ENCODE results near the gene FBL. TPM values are rescaled to one million over a fixed set of nuclear protein-coding genes. Genes with fewer than 3 reads are reported as not detected.

Gene FBL
- total RNA-seq, 4 donors from 2014 or later = 80.9 to 118 (median 91.1) TPM

DNA sequence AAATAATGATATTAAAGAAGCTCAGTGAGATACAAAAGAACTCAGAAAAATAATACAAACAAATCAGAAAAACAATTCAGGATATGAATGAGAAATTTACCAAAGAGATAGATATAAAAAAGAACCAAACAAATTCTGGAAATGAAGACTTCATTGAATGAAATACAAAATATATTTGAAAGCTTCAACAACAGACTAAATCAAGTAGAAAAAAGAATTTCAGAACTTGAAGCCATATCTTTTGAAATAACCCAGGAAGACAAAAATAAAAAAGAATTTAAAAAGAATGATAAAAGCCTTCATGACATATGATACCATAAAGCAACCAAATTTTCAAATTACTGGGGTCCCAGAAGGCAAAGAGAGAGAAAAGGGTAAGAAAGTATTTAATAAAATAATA lies 57.9 kb downstream of the FBL start:
- H3K9me3 ChIP-seq = no peaks in the 10 kb centered on the region
- no peak for DNase-seq
- no peak overlapping the region for H3K4me3 ChIP-seq (replicated peaks in 1 of 3)
- H3K27ac ChIP-seq = no peak overlapping the region
- intact Hi-C loops (cut with DNase I) = no loop called here
- H3K4me1 ChIP-seq = no peaks in the 10 kb centered on the region
- TF ChIP-seq POLR2A (IDR thresholded peaks at IDR 0.05) = no peak
- TF ChIP-seq, protein P1, sequence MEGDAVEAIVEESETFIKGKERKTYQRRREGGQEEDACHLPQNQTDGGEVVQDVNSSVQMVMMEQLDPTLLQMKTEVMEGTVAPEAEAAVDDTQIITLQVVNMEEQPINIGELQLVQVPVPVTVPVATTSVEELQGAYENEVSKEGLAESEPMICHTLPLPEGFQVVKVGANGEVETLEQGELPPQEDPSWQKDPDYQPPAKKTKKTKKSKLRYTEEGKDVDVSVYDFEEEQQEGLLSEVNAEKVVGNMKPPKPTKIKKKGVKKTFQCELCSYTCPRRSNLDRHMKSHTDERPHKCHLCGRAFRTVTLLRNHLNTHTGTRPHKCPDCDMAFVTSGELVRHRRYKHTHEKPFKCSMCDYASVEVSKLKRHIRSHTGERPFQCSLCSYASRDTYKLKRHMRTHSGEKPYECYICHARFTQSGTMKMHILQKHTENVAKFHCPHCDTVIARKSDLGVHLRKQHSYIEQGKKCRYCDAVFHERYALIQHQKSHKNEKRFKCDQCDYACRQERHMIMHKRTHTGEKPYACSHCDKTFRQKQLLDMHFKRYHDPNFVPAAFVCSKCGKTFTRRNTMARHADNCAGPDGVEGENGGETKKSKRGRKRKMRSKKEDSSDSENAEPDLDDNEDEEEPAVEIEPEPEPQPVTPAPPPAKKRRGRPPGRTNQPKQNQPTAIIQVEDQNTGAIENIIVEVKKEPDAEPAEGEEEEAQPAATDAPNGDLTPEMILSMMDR (IDR thresholded peaks at IDR 0.05) = no peak
- no peaks in the 10 kb centered on the region for H3K27me3 ChIP-seq
- no peaks in the 10 kb centered on the region for H3K36me3 ChIP-seq

Small RNAs within 50 kb of the gene (microRNA-seq; reads per million reads assigned to microRNA genes)
- not detected for gene MIR6719

Small RNAs within 50 kb of the gene (small RNA-seq; reads per million reads assigned to genes)
- not detected for gene MIR6719

Other genes with a start within 250 kb of the FBL start
- not detected for gene LGALS13, start 243.9 kb downstream of the FBL start, total RNA-seq
- gene LGALS16, start 190.5 kb downstream of the FBL start, total RNA-seq = not detected
- gene LGALS14, start 141.9 kb downstream of the FBL start, total RNA-seq = not detected
- gene CLC, start 108.3 kb downstream of the FBL start, total RNA-seq = not detected
- not detected for gene LEUTX, start 67.5 kb downstream of the FBL start, total RNA-seq
- 10 to 100 TPM; 15.6 to 31.2 (median 22.6) TPM for gene DYRK1B, start 12.2 kb downstream of the FBL start, total RNA-seq
- gene FCGBP, start 88.3 kb upstream of the FBL start, total RNA-seq = 100 to 1,000 TPM; 213 to 975 (median 755) TPM
- 100 to 1,000 TPM; 120 to 220 (median 166) TPM for gene PSMC4, start 124.8 kb upstream of the FBL start, total RNA-seq
- gene ZNF546, start 150.7 kb upstream of the FBL start, total RNA-seq = 10 to 100 TPM in 2 of 4 donors, 1 to 10 TPM in 2; 8.4 to 13.3 (median 10.2) TPM
- gene ZNF780B, start 209.9 kb upstream of the FBL start, total RNA-seq = 10 to 100 TPM; 22.3 to 44.6 (median 30.9) TPM
- 10 to 100 TPM; 26.8 to 60.1 (median 33.8) TPM for gene ZNF780A, start 244.6 kb upstream of the FBL start, total RNA-seq